Upper lobe of left lung (tissue), 4 donors: ENCODE results near the gene ATP5PO.

Source experiments
- CTCF ChIP-seq, 6 experiments: fragments of 450-650 bp in 4 of 6; fragments of 200-600 bp in 2 of 6; sonication (generic) in 2 of 6; IDR thresholded peaks; one replicate each; pipeline ENCODE4 v1.5.1; 2016 to 2019; ENCODE audit warnings: antibody characterized with exemption in 6 of 6
- POLR2AphosphoS5 ChIP-seq, 2 donors: sonication (generic); formaldehyde crosslinking; IDR thresholded peaks; one replicate each; pipeline ENCODE4 v1.5.1; 2017; ENCODE audit warnings: antibody characterized with exemption in 2 of 2

GRCh38 chr21:33949516-33950430, 34.2 kb upstream of the ATP5PO start:
- TF ChIP-seq POLR2AphosphoS5 (IDR thresholded peaks at IDR 0.05) (no peak), CTCF (IDR thresholded peaks at IDR 0.05) (no peak)
